Measurements from ENCODE around the gene TMCO4. TPM values are rescaled to one million over a fixed set of nuclear protein-coding genes. Genes with fewer than 3 reads are reported as not detected.

The TMCO4 gene
- total and polyA plus RNA-seq, 2 donors (not counting 3 experiments of a cell fraction or from before 2014, with no cell fraction given): 7.6 to 10.3 TPM

GRCh38 chr1:19793360-19794046, 6.2 kb downstream of the TMCO4 start:
- Histone ChIP-seq H2AFZ (ENCODE audit: low read depth, low read length) (no peak overlapping the region), H3K4me3 (replicated peaks in 1 of 3; ENCODE audit: insufficient read depth in 1 of 3, low read depth in 1 of 3, low read length in 3 of 3) (no peak overlapping the region), H3K9ac (replicated peaks; ENCODE audit: extremely low read depth, insufficient read depth, low read length) (no peak overlapping the region), H3K4me1 (ENCODE audit: control insufficient read depth, extremely low read depth, insufficient read depth, low read length) (no peaks in the 10 kb centered on the region), H3K27ac (ENCODE audit: insufficient read depth, low read depth, low read length) (no peak overlapping the region), H3K79me2 (ENCODE audit: control insufficient read depth, insufficient read depth, low read length) (no peaks in the 10 kb centered on the region), H3K4me2 (ENCODE audit: insufficient read depth, low read length) (no peak overlapping the region), H3K36me3 (ENCODE audit: control insufficient read depth in 2 of 2, extremely low read depth in 1 of 2, insufficient read depth in 2 of 2, low read length in 2 of 2) (no peaks in the 10 kb centered on the region), H3K9me1 (replicated peaks; ENCODE audit: control insufficient read depth, extremely low read depth, insufficient read depth, low read length) (no peaks in the 10 kb centered on the region), H4K20me1 (replicated peaks; ENCODE audit: control insufficient read depth, extremely low read depth, insufficient read depth, low read length) (no peaks in the 10 kb centered on the region), H3K9me3 (replicated peaks; ENCODE audit: control insufficient read depth, insufficient read depth, low read length) (no peaks in the 10 kb centered on the region), H3K27me3 (ENCODE audit: control insufficient read depth in 2 of 2, insufficient read depth in 2 of 2, low read length in 2 of 2) (no peaks in the 10 kb centered on the region)
- intact Hi-C loops (cut with micrococcal nuclease): no loop called here
- DNase-seq (ENCODE audit: low read depth, low spot score): no peak
- CTCF ChIA-PET: interaction anchor here (1.2 kb wide), 1 partner anchor 28 kb away, joined by 3 read pairs; no protein-coding TSS in a partner anchor
- BruUV-seq (replicated peaks): no TSS peak
- TF ChIP-seq POLR2AphosphoS5 (IDR thresholded peaks at IDR 0.05; ENCODE audit: insufficient read depth, low read depth, low read length): no peak
- no peak for TF ChIP-seq JUN (IDR thresholded peaks at IDR 0.05; ENCODE audit: borderline replicate concordance, insufficient read depth, insufficient read length, low read depth)
- TF ChIP-seq, protein P1, sequence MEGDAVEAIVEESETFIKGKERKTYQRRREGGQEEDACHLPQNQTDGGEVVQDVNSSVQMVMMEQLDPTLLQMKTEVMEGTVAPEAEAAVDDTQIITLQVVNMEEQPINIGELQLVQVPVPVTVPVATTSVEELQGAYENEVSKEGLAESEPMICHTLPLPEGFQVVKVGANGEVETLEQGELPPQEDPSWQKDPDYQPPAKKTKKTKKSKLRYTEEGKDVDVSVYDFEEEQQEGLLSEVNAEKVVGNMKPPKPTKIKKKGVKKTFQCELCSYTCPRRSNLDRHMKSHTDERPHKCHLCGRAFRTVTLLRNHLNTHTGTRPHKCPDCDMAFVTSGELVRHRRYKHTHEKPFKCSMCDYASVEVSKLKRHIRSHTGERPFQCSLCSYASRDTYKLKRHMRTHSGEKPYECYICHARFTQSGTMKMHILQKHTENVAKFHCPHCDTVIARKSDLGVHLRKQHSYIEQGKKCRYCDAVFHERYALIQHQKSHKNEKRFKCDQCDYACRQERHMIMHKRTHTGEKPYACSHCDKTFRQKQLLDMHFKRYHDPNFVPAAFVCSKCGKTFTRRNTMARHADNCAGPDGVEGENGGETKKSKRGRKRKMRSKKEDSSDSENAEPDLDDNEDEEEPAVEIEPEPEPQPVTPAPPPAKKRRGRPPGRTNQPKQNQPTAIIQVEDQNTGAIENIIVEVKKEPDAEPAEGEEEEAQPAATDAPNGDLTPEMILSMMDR (IDR thresholded peaks at IDR 0.05; ENCODE audit: extremely low read depth in 1 of 2, insufficient read depth in 1 of 2, low read depth in 1 of 2, low read length in 2 of 2): no peak
- no peak for TF ChIP-seq POLR2A (IDR thresholded peaks at IDR 0.05; ENCODE audit: low read depth, low read length)
- no peak for TF ChIP-seq GATA2 (IDR thresholded peaks at IDR 0.05; ENCODE audit: insufficient read depth, insufficient read length, low read depth, low read length)
- TF ChIP-seq FOS (IDR thresholded peaks at IDR 0.05; ENCODE audit: borderline replicate concordance, insufficient read depth, low read length): no peak
- TF ChIP-seq, protein P2, sequence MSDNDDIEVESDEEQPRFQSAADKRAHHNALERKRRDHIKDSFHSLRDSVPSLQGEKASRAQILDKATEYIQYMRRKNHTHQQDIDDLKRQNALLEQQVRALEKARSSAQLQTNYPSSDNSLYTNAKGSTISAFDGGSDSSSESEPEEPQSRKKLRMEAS (IDR thresholded peaks at IDR 0.05; ENCODE audit: insufficient read depth, insufficient read length): no peak
- no peak for TF ChIP-seq EZH2 (IDR thresholded peaks at IDR 0.05; ENCODE audit: borderline replicate concordance, low read depth, low read length, severe bottlenecking)
- TF ChIP-seq MYC (IDR thresholded peaks at IDR 0.05; ENCODE audit: low read depth, low read length): no peak
- no peak for FAIRE-seq
- POLR2A ChIA-PET: no interaction called here
- dilution Hi-C loops (cut with MboI; ENCODE audit: extremely low pct_ligation_motif_present, low sequenced_read_pairs): no loop called here
